ELF-1 (cell line): ENCODE measurements around the gene SPECC1L.

Source experiments
- DNase-seq: peaks from one replicate; pipeline ENCODE4 v3.0.0-alpha.2; 2016; ENCODE audit warnings: low read depth, low spot score

Gene SPECC1L

DNA sequence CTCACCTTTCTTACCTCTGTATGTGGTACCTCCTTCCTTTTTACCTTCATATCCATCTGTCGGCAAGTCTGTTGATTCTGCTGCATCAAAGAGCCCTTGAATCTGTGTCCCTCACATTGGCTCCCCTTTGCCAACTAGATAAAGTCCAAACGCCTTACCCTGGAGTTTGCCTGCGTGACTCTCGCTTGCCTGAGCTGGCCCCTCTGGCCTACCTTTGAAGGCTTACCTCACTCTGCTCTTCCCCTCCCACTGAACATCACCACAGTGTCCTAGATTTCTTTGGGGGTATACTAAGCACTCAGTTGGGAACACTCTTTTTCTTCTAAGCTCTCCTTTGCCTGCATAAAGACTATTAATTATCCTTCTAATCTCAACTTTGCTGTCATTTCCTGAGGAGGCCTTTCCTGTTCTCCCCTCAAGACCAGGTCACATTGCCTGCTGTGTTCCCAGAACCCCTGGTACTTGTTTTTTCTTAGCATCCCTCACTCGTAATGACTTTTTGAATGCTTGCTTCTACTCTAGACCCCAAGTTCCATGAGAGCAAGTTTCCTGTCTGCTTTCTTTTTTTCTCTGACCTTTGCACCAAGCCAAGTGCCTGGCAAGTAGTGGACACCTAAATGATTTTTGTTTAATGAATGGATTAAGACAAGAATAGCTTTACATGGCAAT, 89.0 kb downstream of the SPECC1L start:
- DNase-seq: no peak

GRCh38 chr22:24361976-24362646, 91.5 kb downstream of the SPECC1L start:
- DNase-seq: no peak

DNA sequence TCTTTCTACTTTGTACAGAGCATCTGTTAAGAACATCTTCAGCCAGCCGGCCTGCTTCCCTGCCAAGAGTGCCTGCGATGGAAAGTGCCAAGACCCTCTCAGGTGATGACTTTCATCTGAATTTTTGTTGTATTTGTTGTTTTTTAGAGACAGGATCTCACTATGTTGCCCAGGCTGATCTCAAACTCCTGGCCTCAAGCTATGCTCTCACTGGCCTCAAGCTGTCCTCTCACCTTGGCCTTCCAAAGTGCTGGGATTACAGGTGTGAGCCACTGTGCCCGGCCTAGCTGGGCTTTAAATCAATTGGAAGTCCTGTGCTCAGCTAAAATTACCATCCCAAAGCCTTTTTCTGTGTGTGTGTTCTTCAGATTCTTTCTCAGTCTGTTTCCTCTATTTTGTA, 92.6 kb downstream of the SPECC1L start:
- no peak for DNase-seq

GRCh38 chr22:24366701-24367100, 96.1 kb downstream of the SPECC1L start:
- no peak for DNase-seq

- no peak for DNase-seq
Measured at GRCh38 chr22:24367841-24368240, 97.2 kb downstream of the SPECC1L start.

- no peak for DNase-seq
Measured at GRCh38 chr22:24370401-24370800, 99.8 kb downstream of the SPECC1L start.

- DNase-seq: no peak
Measured at GRCh38 chr22:24376002-24376401, 105.4 kb downstream of the SPECC1L start.

GRCh38 chr22:24376586-24376985, 106.0 kb downstream of the SPECC1L start:
- no peak for DNase-seq

- no peak for DNase-seq
Measured at GRCh38 chr22:24379536-24379935, 108.9 kb downstream of the SPECC1L start.

DNA sequence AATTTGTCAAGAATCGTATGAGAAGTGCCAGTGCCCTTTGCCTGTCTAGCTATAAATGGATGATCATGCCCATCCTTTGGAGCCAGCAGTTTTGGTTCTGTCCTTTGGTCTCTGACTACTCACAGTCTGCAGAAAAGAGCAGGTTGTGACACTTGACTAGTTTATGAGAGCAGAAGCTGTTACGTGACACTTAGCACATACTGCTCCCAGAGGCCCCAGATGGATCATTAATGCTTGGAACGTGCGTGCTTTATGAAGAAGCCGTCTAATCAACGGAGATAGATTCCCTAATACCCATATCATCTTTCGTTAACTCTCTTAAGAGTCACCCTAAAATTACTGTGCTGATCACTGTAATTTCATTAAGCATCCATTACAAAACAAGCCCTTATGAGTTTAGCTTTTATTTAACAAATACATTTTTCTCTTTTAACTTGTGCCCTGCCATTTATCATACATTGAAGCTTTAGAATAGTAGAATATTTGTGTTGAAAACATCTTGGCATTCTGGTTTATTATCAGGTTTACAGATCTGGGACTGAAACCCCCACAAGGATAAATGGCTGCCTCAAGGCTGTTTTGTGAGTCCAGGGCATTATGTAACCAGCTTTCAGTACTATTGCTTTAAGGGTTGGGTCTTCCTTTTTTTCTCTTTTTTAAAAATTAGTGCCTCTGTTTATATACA, 109.7 kb downstream of the SPECC1L start:
- no peak for DNase-seq

GRCh38 chr22:24380905-24381230, 110.2 kb downstream of the SPECC1L start:
- DNase-seq: no peak

GRCh38 chr22:24383061-24383460, 112.4 kb downstream of the SPECC1L start:
- DNase-seq: no peak

- no peak for DNase-seq
Measured at GRCh38 chr22:24384131-24384530, 113.5 kb downstream of the SPECC1L start.

GRCh38 chr22:24386937-24387471, 116.4 kb downstream of the SPECC1L start:
- DNase-seq: no peak

DNA sequence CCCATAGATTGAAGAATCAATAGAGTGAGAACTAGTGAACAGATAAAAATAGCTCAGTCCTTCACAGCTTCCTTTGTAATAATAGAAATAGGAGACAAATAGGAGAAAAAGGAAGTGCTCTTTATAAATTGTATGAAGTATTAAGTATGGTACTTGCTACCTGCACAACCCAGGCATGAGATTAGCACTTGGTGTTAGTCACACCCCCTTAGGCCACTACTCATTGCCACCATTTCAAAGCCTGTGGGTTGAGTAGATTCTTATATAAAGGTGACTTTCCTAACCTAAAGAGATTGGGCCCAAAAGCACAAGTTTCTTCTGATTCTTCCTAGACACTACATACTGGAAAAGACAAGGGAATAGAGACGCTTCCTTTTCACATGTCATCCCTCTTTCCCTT, 119.0 kb downstream of the SPECC1L start:
- DNase-seq: no peak

- no peak for DNase-seq
Measured at GRCh38 chr22:24390156-24390555, 119.5 kb downstream of the SPECC1L start.

DNA sequence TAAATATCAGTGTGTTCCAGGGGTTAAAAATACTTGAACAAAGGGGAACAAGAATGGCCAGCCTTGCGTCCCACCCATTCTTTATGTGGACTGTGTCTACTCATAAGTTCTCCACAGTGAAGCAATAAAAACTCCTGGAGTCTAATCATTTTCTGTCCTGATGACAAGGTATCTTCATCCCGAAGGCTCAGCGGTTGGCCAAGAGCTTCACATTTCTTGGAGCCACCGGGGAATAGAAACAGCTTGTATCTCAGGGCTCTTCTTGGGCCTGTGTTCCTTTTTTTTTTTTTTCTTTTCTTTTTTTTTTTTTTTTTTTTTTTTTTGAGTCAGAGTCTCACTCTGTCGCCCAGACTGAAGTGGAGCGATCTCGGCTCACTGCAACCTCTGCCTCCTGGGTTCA, 119.9 kb downstream of the SPECC1L start:
- no peak for DNase-seq

DNA sequence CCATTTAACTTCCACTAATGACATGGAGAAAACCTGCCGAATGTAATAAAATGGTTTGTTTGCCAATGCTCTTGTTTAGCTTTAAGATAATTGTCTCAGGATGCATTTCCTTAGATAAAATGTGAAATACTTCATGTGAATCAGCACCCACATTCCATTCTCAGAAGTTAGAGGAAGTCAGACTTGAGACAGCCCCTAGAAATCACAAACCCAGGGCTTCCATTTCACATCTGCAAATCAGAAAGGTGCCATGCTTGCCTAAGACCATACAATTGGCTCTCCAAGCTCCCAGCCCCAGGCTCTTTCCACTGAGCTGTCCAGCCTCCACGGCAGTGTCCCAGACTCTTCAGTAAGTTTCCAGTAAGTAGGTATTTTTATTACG, 121.2 kb downstream of the SPECC1L start:
- no peak for DNase-seq

- no peak for DNase-seq
Measured at GRCh38 chr22:24392218-24392931, 121.7 kb downstream of the SPECC1L start.

GRCh38 chr22:24393012-24393559, 122.5 kb downstream of the SPECC1L start:
- DNase-seq: no peak

- DNase-seq: no peak
Measured at GRCh38 chr22:24393848-24394247, 123.2 kb downstream of the SPECC1L start.

GRCh38 chr22:24394254-24394653, 123.6 kb downstream of the SPECC1L start:
- DNase-seq: no peak
